T1000 (cell line): ENCODE data around the gene CCDC117.
A peak's percentile ranks its signal among the peaks of the same experiment; 100 is the strongest.
"Not testable (repeated sequence)": the region's sequence is repeated elsewhere in the genome, so short reads cannot be mapped to it uniquely, and the experiment has no call there.

Experiments used
- DNase-seq: peaks from one replicate; lab custom pipeline; 2025; ENCODE audit warnings: mixed read lengths; lab: John Stamatoyannopoulos, UW

Gene CCDC117, protein sequence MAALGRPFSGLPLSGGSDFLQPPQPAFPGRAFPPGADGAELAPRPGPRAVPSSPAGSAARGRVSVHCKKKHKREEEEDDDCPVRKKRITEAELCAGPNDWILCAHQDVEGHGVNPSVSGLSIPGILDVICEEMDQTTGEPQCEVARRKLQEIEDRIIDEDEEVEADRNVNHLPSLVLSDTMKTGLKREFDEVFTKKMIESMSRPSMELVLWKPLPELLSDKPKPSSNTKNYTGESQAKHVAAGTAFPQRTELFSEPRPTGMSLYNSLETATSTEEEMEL

GRCh38 chr22:28772633-28773460, at the start of gene CCDC117:
TSS of gene CCDC117 (plus strand) at chr22:28772695. CDS start at chr22:28772850, 155 bp downstream.
- DNase-seq = peak; percentile 82

GRCh38 chr22:28728002-28728401, 44.5 kb upstream of the CCDC117 start:
- no peak for DNase-seq

GRCh38 chr22:28728621-28729313, 43.7 kb upstream of the CCDC117 start:
- DNase-seq = no peak

DNA sequence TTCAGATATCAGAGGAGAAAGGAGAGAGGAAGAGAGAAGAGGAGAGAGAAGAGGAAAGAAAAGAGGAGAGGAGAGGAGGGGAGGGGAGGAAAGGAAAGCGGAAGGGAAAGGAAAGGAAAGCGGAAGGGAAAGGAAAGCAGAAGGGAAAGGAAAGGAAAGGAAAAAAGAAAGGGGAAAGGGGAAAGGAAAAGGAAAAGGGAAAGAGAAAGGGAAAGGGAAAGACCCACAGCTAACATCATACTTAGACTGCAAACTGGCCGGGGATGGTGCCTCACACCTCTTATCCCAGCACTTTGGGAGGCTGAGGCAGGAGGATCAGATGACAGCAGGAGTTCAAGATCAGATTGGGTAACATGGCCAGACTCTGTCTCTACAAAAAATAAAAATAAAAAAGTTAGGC, 42.3 kb upstream of the CCDC117 start:
- DNase-seq = no peak

DNA sequence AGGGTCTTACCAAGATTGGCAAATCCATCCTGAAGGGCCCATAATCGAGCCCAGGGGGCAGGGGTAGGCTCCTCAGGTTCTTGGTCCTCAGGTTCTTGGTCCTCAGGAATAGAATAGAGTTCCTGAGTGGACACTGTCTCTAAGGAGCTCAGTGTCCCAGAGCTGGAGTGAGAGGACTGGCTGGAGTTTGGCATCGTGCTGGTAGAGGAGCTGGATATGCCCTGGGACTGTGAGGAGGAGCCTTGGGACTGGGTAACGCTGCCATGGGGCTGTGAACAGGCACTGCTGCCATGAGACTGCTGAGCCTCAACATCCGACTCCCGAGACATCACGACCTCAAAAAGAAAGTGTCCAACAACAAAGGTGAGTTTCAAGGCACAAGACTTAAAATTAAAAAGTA, 38.1 kb upstream of the CCDC117 start:
- no peak for DNase-seq

GRCh38 chr22:28736301-28737155, 36.0 kb upstream of the CCDC117 start:
- DNase-seq = no peak

GRCh38 chr22:28737701-28738100, 34.8 kb upstream of the CCDC117 start:
- no peak for DNase-seq

- DNase-seq = not testable (repeated sequence)
These were observed 33.6 kb upstream of the CCDC117 start for GRCh38 chr22:28738876-28739275.

DNA sequence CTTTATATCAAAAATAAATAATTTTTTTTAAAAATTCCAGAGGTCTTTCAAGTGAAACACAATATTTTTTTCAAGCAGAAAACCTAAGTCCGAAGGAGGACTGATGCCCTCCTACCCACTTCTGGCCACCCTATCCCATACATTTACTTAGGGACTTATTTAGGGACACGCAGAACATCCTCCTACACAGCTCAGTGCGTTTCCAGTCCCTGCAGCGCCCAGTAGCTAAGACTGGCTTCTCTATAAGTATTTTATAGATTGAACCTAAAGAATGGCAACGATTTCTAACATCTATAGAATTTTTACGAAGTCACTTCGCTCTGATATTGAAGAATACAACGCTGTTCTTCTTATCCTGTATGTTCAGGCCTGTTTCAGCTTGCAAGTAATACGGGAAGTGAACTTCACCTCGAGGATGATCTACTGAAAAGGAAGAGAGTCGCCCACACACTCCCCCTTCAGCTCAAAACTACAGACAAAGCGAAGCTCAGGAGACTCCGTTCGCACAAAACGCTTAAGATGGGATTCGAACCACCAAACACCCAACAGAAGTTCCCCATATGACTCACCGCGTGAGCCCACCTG, 31.2 kb upstream of the CCDC117 start:
- no peak for DNase-seq

DNA sequence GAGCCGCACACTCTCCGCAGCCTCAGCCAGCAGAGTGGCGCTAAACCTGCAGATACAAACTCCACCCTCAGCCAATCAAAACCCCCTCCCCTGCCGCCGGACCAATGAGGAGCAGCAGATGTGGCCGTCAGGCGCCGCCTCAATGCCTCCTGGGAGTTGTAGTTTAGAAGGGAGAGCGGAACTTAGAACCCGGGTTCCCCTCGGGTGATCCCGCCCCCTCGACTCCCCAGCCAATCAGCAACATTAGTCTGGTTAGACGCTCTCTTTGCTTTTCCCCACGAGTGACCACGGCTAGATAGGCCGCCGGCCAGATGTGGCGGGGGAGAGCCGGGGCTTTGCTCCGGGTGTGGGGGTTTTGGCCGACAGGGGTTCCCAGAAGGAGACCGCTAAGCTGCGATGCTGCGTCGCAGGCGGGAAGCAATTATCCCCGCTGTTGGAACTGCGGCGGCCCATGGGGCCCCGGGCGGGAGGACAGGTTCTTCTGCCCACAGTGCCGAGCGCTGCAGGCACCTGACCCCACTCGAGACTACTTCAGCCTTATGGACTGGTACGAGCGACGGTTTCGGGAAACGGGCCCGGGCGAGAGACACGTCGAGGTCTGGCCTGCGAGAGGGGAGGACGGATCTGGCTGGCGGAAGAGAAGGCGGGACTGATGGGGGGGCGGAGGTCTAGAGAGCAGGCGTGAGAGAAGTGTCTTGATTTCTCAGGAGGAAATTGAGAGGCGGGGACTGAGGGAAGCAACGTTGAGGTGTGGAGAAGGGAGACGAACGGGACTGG, 30.5 kb upstream of the CCDC117 start, which contains the start of the genes CHEK2 and HSCB:
CHEK2 (minus strand) TSS at position 36 of the 777 bp plus-strand sequence. CDS start 7,099 bp downstream, outside the sequence.
HSCB (plus strand) TSS at position 255 of the 777 bp plus-strand sequence; CDS start at position 312, 57 bp downstream.
- DNase-seq = peak; percentile 94

DNA sequence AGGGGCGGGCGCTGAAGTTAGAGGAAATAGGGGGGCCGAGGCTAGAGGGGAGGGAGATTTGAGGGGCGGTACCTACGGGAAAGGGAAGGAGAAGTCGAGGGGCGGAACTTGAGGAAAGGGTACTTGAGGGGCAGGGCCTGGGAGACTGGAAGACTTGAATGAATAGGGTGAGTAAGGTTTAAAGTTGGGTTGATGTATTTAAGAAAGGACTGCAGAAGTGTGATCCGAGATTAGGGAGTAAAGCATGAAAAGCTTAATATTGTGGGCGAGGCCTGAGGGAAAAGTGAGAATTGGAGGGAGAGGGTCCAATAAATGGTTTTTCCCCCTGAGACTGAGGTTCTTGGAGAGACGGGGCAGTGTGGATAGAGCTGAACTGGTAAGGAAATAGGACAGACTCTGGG, 29.9 kb upstream of the CCDC117 start:
- no peak for DNase-seq

GRCh38 chr22:28743852-28744251, 28.6 kb upstream of the CCDC117 start:
- no peak for DNase-seq

DNA sequence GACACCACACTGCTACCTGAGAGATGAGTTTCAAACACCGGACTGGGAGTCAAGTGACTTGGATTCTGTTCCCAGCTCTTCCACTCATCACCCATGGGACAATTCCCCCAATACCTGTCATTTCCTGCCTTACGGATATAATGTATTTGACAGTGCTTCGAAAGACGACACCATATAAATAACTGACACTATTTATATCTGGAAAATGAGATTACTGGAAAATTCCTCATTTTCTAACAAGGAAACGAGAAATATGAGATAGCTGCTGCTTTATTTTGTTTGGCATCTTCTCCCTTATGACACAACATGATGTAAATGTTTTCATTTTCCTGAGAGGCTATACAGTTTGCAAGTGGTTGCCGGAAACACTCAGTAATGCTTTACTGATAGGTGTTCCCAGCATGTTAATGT, 22.0 kb upstream of the CCDC117 start:
- no peak for DNase-seq

DNA sequence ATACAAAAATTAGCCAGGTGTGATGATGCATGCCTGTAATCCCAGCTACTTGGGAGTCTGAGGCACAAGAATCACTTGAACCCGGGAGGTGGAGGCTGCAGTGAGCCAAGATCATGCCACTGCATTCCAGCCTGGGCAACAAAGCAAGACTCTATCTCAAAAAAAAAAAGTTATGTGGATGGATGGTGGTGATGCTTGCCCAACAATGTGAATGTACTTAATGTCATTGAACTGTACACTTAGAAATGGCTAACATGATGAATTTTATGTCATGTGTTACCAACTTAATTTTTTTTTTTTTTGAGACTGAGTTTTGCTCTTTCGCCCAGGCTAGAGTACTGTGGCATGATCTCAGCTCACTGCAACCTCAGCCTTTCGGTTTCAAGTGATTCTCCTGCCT, 18.0 kb upstream of the CCDC117 start:
- DNase-seq = not testable (repeated sequence)

DNA sequence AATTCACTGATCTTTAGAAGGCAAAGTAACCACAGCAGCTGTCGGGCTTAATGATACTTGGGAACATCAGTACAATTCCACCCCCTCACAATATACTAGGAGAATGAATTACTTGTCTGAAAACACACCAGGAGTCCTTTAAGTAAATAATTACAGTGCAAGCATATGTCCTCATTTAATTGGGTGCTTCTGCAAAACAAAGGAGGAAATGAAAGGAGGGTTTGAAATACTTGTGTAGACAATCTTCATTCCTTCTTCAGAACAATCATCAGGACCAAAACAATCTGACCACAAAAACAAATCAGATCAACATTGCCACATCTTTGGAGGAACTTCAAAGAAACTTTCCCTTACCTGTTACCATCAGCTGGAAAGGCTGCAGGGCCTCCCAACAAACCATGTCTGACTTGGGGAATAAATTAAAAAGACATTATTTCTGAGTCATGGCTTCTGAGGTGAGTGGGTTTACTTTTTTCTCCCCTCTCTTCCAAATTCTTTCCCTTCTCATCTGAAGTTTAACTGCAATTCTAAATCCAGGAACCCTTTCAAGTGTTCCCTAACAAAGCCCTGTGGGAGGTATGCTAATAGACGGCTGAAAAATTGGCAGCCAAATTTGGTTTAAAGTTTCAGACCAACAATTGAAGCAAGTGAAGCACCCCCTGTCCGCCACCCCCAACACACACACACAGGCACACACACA, 12.5 kb upstream of the CCDC117 start:
- no peak for DNase-seq

GRCh38 chr22:28761449-28761755, 11.1 kb upstream of the CCDC117 start:
- DNase-seq = no peak

GRCh38 chr22:28762000-28762399, 10.5 kb upstream of the CCDC117 start:
- not testable (repeated sequence) for DNase-seq

GRCh38 chr22:28766628-28767027, 5.9 kb upstream of the CCDC117 start:
- DNase-seq = no peak

GRCh38 chr22:28768701-28769393, 3.6 kb upstream of the CCDC117 start:
- no peak for DNase-seq
